GM12875 (cell line): ENCODE measurements around the gene KMT2D.

Source experiments
- H3K4me3 ChIP-seq: one replicate; pipeline ENCODE4 v1.5.1; 2011; ENCODE audit warnings: low read depth, low read length, control low read depth
- CTCF ChIP-seq: IDR thresholded peaks from 2 replicates; pipeline ENCODE4 v1.5.1; 2011; ENCODE audit warnings: low read depth, mild to moderate bottlenecking, control low read depth, inconsistent platforms, low read length, moderate library complexity, borderline replicate concordance; ENCODE audit not compliant: insufficient read depth

The KMT2D gene

GRCh38 chr12:49040364-49040855, 20.2 kb downstream of the KMT2D start:
- no peak for TF ChIP-seq CTCF
- H3K4me3 ChIP-seq, result no peak overlapping the region

- no peak for TF ChIP-seq CTCF
- H3K4me3 ChIP-seq, result no peak overlapping the region
Measured at GRCh38 chr12:49039421-49040363, 20.9 kb downstream of the KMT2D start.

GRCh38 chr12:49038291-49038955, 22.2 kb downstream of the KMT2D start:
- TF ChIP-seq CTCF, result no peak
- no peak overlapping the region for H3K4me3 ChIP-seq

GRCh38 chr12:49037947-49038237, 22.7 kb downstream of the KMT2D start:
- TF ChIP-seq CTCF, result no peak
- no peak overlapping the region for H3K4me3 ChIP-seq

- H3K4me3 ChIP-seq, result no peak overlapping the region
- TF ChIP-seq CTCF, result no peak
Measured at GRCh38 chr12:49037111-49037946, 23.3 kb downstream of the KMT2D start.

GRCh38 chr12:49036029-49036428, 24.6 kb downstream of the KMT2D start:
- H3K4me3 ChIP-seq, result no peak overlapping the region
- TF ChIP-seq CTCF, result no peak
